GM12873 (cell line): ENCODE data around the gene MYRFL.

Experiments used
- TF ChIP-seq, protein P1 (sequence below): IDR thresholded peaks from 2 replicates; pipeline ENCODE4 v1.5.1; 2012; ENCODE audit warnings: low read depth, mild to moderate bottlenecking, moderate library complexity, low read length, control low read depth; ENCODE audit not compliant: insufficient read depth; ENCODE audit errors: missing control alignments

The MYRFL gene

GRCh38 chr12:69988481-69989321 is 163.7 kb downstream of the MYRFL start:
- TF ChIP-seq, protein P1, sequence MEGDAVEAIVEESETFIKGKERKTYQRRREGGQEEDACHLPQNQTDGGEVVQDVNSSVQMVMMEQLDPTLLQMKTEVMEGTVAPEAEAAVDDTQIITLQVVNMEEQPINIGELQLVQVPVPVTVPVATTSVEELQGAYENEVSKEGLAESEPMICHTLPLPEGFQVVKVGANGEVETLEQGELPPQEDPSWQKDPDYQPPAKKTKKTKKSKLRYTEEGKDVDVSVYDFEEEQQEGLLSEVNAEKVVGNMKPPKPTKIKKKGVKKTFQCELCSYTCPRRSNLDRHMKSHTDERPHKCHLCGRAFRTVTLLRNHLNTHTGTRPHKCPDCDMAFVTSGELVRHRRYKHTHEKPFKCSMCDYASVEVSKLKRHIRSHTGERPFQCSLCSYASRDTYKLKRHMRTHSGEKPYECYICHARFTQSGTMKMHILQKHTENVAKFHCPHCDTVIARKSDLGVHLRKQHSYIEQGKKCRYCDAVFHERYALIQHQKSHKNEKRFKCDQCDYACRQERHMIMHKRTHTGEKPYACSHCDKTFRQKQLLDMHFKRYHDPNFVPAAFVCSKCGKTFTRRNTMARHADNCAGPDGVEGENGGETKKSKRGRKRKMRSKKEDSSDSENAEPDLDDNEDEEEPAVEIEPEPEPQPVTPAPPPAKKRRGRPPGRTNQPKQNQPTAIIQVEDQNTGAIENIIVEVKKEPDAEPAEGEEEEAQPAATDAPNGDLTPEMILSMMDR, result no peak

DNA sequence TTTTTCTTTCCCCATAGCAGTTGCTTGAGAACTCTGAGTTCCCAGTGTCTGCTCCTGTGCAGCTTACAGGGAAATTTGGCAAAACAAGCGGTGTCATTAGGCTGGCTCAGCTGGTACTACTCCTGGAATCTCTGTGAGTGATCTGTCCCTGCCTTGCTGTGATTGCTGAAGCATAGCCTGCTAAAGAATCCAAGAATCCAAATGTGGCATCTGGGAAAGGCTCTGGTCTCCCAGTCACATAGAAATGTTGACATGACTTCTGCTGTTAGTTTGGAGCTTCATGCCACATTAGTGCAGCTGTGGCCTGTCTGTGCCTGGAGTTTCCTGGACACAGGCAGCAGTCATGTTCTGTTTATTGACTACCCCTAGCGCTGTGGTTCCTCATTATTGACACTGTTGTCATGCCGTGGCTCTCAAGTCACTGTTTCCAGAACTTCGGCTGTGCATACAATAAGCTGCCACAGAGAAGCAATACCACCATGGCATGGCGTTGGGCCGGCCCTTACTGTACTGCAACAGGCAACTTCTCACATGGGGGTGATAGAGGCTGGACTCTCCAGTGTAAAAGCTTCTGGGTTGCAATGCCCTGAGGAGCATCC is 166.8 kb downstream of the MYRFL start:
- TF ChIP-seq, protein P1, result no peak

DNA sequence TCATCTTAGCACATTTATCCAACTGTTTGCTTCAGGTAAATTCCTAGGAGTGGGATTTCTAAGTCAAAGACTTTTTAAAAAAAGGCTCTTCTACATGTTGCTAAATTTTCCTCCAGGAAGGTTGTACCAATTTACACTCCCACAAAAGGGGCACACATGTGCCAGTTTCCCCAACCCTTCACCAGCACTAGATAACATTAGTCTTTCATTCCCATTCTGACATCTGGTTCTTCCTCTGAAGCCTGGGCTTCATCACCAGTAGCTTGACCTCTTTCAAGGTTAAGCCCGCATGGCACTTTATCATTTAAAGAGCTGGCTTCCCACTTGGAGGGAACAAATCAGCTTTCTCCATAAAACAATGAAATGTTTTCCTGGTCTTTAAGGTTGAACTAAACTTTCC is 168.4 kb downstream of the MYRFL start:
- TF ChIP-seq, protein P1, result no peak

GRCh38 chr12:69994724-69995173 is 169.7 kb downstream of the MYRFL start:
- TF ChIP-seq, protein P1, result no peak

GRCh38 chr12:69996241-69996640 is 171.2 kb downstream of the MYRFL start:
- TF ChIP-seq, protein P1, result no peak

- TF ChIP-seq, protein P1, result no peak
Measured at GRCh38 chr12:69996722-69997121, 171.7 kb downstream of the MYRFL start.

DNA sequence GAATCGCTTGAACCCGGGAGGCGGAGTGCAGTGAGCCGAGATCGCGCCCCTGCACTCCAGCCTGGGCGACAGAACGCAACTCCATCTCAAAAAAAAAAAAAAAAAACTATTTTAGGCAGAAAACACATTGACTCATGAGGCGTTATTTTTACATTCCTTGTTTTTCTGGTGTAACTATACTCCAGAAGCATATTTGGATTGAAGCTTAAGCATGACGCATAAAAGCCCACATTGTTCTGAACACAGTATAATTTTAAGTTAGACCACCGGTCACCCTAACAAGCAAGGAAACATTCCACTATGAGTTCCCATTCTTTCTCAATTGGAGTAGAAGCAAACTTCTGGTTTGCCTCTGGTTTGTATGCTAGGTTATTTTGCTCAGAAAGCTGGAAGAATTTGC is 173.0 kb downstream of the MYRFL start:
- TF ChIP-seq, protein P1, result no peak
